Endothelial cell (in vitro differentiated cells): ENCODE measurements around the gene RPL13A. TPM values are rescaled to one million over a fixed set of nuclear protein-coding genes. Genes with fewer than 3 reads are reported as not detected.

Source experiments
- DNase-seq: peaks from one replicate; pipeline ENCODE4 v3.0.0; 2021; ENCODE audit warnings: low spot score
- H3K27ac Mint-ChIP-seq: one replicate; pipeline ENCODE4 v1.8.0; 2021; ENCODE audit warnings: mixed read lengths, inconsistent platforms; ENCODE audit not compliant: unreplicated experiment
- H3K27me3 Mint-ChIP-seq: one replicate; pipeline ENCODE4 v1.8.0; 2021; ENCODE audit warnings: mild to moderate bottlenecking, moderate library complexity, mixed read lengths, inconsistent platforms; ENCODE audit not compliant: unreplicated experiment
- H3K36me3 Mint-ChIP-seq: one replicate; pipeline ENCODE4 v1.8.0; 2021; ENCODE audit warnings: mild to moderate bottlenecking, low read depth, mixed read lengths, inconsistent platforms; ENCODE audit not compliant: unreplicated experiment
- H3K4me1 Mint-ChIP-seq: one replicate; pipeline ENCODE4 v1.8.0; 2021; ENCODE audit warnings: mild to moderate bottlenecking, mixed read lengths, inconsistent platforms; ENCODE audit not compliant: unreplicated experiment
- H3K4me3 Mint-ChIP-seq: one replicate; pipeline ENCODE4 v1.8.0; 2021; ENCODE audit warnings: mild to moderate bottlenecking, mixed read lengths, inconsistent platforms; ENCODE audit not compliant: unreplicated experiment
- H3K9me3 Mint-ChIP-seq: one replicate; pipeline ENCODE4 v1.8.0; 2021; ENCODE audit warnings: mixed read lengths, inconsistent platforms; ENCODE audit not compliant: unreplicated experiment
- total RNA-seq: library from RNA; stranded (reverse); fragmentation: NEBNext Ultra II Directional; extraction: Animal tissue kit (Norgen Biotek cat#: 25700); gene quantifications from one replicate; pipeline ENCODE4 v1.2.1, GENCODE V29; 2021; ENCODE audit not compliant: unreplicated experiment
- TF ChIP-seq, protein P1 (sequence below): fragments of 200-600 bp; sonication (generic); IDR thresholded peaks from one replicate; pipeline ENCODE4 v1.5.0; 2021; ENCODE audit warnings: antibody characterized with exemption; ENCODE audit not compliant: unreplicated experiment

RPL13A gene
- total RNA-seq, 1 donor from 2014 or later = 2,762 TPM

DNA sequence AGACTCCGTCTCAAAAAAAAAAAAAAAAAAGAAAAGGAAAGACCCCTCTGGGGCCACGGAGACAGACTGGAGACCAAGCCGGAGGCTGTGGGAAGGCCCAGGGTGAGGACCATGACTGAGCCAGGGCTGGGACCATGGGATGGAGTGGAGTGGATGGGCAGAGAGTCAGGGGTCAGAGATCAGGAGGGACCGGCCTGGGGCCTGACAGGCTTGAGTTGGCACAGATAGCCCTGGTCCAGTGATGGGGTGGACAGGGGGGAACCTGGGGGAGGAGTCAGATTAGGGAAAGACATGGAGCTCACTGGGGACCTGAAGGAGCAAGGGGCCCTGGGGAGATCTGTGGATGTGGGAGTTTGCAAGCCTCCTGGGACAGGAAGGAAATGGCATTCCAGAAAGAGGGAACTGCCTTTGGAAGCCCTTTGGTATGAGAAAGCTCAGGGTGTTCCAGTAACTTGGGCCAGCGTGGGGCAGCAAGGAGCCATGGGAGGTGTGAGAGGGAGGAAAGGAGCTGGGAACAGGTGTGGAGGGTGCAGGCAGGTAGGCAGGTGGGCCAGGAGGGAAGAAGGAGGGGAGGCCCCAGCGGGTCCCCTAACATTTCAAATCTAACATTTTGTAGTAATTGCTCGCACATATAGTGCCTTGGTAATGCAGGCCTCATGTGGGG lies 6.3 kb upstream of the RPL13A start:
- TF ChIP-seq, protein P1, sequence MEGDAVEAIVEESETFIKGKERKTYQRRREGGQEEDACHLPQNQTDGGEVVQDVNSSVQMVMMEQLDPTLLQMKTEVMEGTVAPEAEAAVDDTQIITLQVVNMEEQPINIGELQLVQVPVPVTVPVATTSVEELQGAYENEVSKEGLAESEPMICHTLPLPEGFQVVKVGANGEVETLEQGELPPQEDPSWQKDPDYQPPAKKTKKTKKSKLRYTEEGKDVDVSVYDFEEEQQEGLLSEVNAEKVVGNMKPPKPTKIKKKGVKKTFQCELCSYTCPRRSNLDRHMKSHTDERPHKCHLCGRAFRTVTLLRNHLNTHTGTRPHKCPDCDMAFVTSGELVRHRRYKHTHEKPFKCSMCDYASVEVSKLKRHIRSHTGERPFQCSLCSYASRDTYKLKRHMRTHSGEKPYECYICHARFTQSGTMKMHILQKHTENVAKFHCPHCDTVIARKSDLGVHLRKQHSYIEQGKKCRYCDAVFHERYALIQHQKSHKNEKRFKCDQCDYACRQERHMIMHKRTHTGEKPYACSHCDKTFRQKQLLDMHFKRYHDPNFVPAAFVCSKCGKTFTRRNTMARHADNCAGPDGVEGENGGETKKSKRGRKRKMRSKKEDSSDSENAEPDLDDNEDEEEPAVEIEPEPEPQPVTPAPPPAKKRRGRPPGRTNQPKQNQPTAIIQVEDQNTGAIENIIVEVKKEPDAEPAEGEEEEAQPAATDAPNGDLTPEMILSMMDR = no peak
- Mint-ChIP-seq H3K4me1 (peaks cover 7% of the 10 kb centered on the region), H3K27ac (peak overlapping the region; percentile 67), H3K36me3 (no peaks in the 10 kb centered on the region), H3K27me3 (no peaks in the 10 kb centered on the region), H3K4me3 (peak overlapping the region; percentile 77), H3K9me3 (no peaks in the 10 kb centered on the region)
- DNase-seq = no peak

DNA sequence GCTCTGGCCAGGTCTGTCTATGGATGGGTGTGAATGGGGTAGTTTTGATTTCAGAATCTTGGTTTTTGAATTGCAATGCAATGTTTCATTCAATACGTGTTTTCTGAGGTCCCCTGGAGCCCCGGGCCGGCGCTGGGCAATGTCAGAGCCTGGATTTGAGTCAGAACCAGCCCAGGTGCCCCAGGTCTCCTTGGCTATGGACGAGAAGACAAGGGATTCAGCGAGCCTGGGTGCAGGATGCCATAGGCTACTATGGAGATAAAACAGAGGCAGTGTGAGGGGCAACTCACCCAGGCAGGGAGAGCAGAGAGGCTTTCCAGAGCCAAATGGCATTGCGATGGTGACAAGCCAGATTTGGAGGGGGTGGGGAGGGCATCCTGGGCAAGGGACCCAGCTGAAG lies 1.2 kb upstream of the RPL13A start:
- H3K27ac Mint-ChIP-seq = peak overlapping the region; percentile 64
- no peak overlapping the region for H3K4me3 Mint-ChIP-seq
- peaks cover 21% of the 10 kb centered on the region for H3K27me3 Mint-ChIP-seq

DNA sequence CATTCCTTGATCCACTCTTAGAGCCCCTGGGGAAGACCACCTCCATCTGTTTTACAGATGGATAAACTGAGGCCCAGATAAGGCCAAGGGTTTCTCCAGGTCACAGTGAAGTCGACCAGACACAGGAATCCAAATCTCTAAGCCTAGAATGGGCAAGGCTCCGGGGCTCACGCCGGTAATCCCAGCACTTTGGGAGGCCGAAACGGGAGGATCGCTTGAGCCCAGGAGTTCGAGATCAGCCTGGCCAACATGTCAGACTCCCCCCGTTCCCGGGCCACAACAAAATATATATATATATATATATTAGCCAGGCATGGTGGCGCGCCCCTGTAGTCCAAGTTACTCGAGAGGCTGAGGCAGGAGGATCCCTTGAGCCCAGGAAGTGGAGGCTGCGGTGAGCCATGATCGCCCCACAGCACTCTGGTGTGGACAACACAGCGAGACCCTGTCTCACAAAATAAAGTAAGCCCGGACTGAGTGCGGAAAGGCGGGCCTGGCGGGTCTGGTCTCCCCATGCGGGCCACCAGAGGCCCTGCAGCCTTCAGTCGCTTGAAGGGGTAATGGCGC lies 615 bp upstream of the RPL13A start:
- TF ChIP-seq, protein P1 = no peak
- peaks cover 21% of the 10 kb centered on the region for H3K27me3 Mint-ChIP-seq
- no peaks in the 10 kb centered on the region for H3K9me3 Mint-ChIP-seq
- peak overlapping the region; percentile 95 for H3K27ac Mint-ChIP-seq
- peaks cover 22% of the 10 kb centered on the region for H3K4me1 Mint-ChIP-seq
- peak overlapping the region; percentile 100 for H3K4me3 Mint-ChIP-seq
- DNase-seq = no peak
- peaks cover 23% of the 10 kb centered on the region for H3K36me3 Mint-ChIP-seq

More for the DNA sequence above, 1.2 kb upstream of the RPL13A start:
- no peak for DNase-seq
- no peaks in the 10 kb centered on the region for H3K9me3 Mint-ChIP-seq
- H3K4me1 Mint-ChIP-seq = peaks cover 23% of the 10 kb centered on the region
- H3K36me3 Mint-ChIP-seq = peaks cover 19% of the 10 kb centered on the region
- TF ChIP-seq, protein P1 = no peak

DNA sequence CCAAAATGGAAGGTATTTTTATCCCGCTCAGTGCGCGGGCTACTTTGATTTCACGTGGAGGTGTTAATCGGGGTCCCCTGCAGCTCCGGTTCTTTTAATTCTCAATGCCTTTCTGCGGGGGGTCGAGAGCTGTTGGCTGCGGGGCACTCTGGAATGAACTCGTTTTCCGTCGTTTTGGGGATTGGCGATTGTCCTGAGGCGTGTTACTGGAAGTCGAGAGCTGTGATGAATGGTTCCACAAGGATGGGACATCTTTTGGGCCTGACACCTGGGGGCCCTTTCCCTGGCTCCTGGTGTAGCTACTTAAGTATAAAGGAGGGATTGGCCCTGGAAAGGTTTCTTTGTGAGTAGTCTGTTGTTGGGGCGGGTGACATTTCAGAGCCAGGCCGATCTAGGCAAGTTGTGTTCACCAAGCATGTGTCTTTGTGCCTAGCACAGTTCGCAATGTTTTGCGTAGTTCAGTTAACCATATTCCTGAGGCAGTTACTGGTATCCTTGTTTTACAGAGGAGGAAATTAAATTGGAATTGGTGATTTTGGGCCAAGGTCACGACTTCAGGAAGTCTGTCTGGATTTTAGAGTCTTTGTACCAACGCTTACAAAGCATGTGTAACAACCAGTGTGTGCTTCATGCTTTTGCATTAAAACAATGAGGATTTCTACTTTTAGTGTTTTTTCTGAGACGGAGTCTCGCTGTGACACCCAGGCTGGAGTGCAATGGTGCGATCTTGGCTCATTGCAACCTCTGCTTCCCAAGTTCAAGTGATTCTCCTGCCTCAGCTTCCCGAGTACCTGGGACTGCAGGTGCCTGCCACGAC lies 846 bp downstream of the RPL13A start:
- no peaks in the 10 kb centered on the region for H3K9me3 Mint-ChIP-seq
- peaks cover 24% of the 10 kb centered on the region for H3K27me3 Mint-ChIP-seq
- peaks cover 22% of the 10 kb centered on the region for H3K4me1 Mint-ChIP-seq
- peaks cover 38% of the 10 kb centered on the region for H3K36me3 Mint-ChIP-seq
- TF ChIP-seq, protein P1 = no peak
- peak overlapping the region; percentile 95 for H3K27ac Mint-ChIP-seq
- H3K4me3 Mint-ChIP-seq = peak overlapping the region; percentile 100
- DNase-seq = no peak
